PC-3 (cell line): Measurements from ENCODE around the gene REXO2. TPM values are rescaled to one million over a fixed set of nuclear protein-coding genes. Genes with fewer than 3 reads are reported as not detected.

Experiments
- ATAC-seq: fragments of 200-7000 bp; cut with Tn5 transposase; 2 replicates; pipeline ENCODE4 v1.9.1; 2020; ENCODE audit warnings: mild to moderate bottlenecking, moderate library complexity
- BruUV-seq: library from RNA; stranded (reverse); fragments of 400-500 nt; replicated peaks from 2 replicates; lab custom pipeline; 2021; lab: Mats Ljungman, UMichigan
- CTCF ChIA-PET: fragments of 300-600 bp; sonication (Branson Sonifier 250); formaldehyde crosslinking; loops from one replicate; lab custom pipeline; 2022; ENCODE audit warnings: antibody characterized with exemption; lab: Charles Lee
- POLR2A ChIA-PET: fragments of 300-600 bp; sonication (Branson Sonifier 250); formaldehyde crosslinking; loops from one replicate; lab custom pipeline; 2022; ENCODE audit warnings: antibody characterized with exemption; ENCODE audit not compliant: unreplicated experiment; lab: Charles Lee
- DNase-seq: peaks from one replicate; pipeline ENCODE4 v3.0.0-alpha.2; 2015
- H2AFZ ChIP-seq: fragments of 300-600 bp; sonication (generic); 2 replicates; pipeline ENCODE4 v1.6.0; 2016; ENCODE audit warnings: antibody characterized with exemption, low read length
- H3F3A ChIP-seq: fragments of 300-600 bp; sonication (generic); one replicate; pipeline ENCODE4 v1.6.0; 2017; ENCODE audit warnings: antibody characterized with exemption, low read length, control low read depth, mild to moderate bottlenecking; ENCODE audit not compliant: unreplicated experiment
- H3K27ac ChIP-seq: fragments of 300-600 bp; sonication (generic); 2 replicates; pipeline ENCODE4 v1.5.1; 2016; ENCODE audit warnings: mild to moderate bottlenecking, low read length
- H3K27me3 ChIP-seq: fragments of 300-600 bp; sonication (generic); 2 replicates; pipeline ENCODE4 v1.6.1; 2016; ENCODE audit warnings: low read length, mixed read lengths
- H3K36me3 ChIP-seq: fragments of 300-600 bp; sonication (generic); 2 replicates; pipeline ENCODE4 v1.6.1; 2016; ENCODE audit warnings: low read depth, mixed run types, low read length, mixed read lengths
- H3K4me1 ChIP-seq: fragments of 300-600 bp; sonication (generic); 2 replicates; pipeline ENCODE4 v1.5.1; 2016; ENCODE audit warnings: low read length; ENCODE audit not compliant: insufficient read depth
- H3K4me2 ChIP-seq: fragments of 300-600 bp; sonication (generic); 2 replicates; pipeline ENCODE4 v1.6.0; 2016; ENCODE audit warnings: low read length
- H3K4me3 ChIP-seq: fragments of 300-600 bp; sonication (generic); 2 replicates; pipeline ENCODE4 v1.5.1; 2016; ENCODE audit warnings: mild to moderate bottlenecking, low read length, mixed read lengths
- H3K79me2 ChIP-seq: fragments of 300-600 bp; sonication (generic); 2 replicates; pipeline ENCODE4 v1.6.1; 2017; ENCODE audit warnings: low read length, mixed read lengths
- H3K9ac ChIP-seq: fragments of 300-600 bp; sonication (generic); 2 replicates; pipeline ENCODE4 v1.6.0; 2016; ENCODE audit warnings: mild to moderate bottlenecking, low read length
- H3K9me2 ChIP-seq: fragments of 300-600 bp; sonication (generic); replicated peaks from 2 replicates; pipeline ENCODE4 v1.6.1; 2016; ENCODE audit warnings: mixed run types, low read length, mixed read lengths
- H3K9me3 ChIP-seq: fragments of 300-600 bp; sonication (generic); 2 replicates; pipeline ENCODE4 v1.6.1; 2016; ENCODE audit warnings: low read length, mixed read lengths
- H4K20me1 ChIP-seq: fragments of 300-600 bp; sonication (generic); 2 replicates; pipeline ENCODE4 v1.6.1; 2016; ENCODE audit warnings: low read length, mixed read lengths
- CTCF ChIP-seq: fragments of 300-600 bp; sonication (generic); conservative IDR thresholded peaks from 2 replicates; pipeline ENCODE4 v1.5.1; 2017; ENCODE audit warnings: antibody characterized with exemption, low read depth, mild to moderate bottlenecking, low read length
- EZH2 ChIP-seq: fragments of 300-600 bp; sonication (generic); IDR thresholded peaks from one replicate; pipeline ENCODE4 v1.6.1; 2017; ENCODE audit warnings: antibody characterized with exemption, mild to moderate bottlenecking, low read length; ENCODE audit not compliant: unreplicated experiment
- EZH2phosphoT487 ChIP-seq: fragments of 300-600 bp; sonication (generic); IDR thresholded peaks from 2 replicates; pipeline ENCODE4 v1.6.1; 2018; ENCODE audit warnings: mild to moderate bottlenecking, antibody characterized with exemption, low read length, borderline replicate concordance
- intact Hi-C: fragments of 100-400 bp; cut with micrococcal nuclease; formaldehyde crosslinking; loops from 2 replicates; pipeline ENCODE4 v1.9.0; 2023
- total RNA-seq: library from RNA; depleted of rRNA; stranded (reverse); fragments of >200 nt; gene quantifications from 2 replicates; pipeline ENCODE4 v1.2.3, GENCODE V29; 2014

The REXO2 gene
- total RNA-seq, 1 experiment from 2014 or later: 145 TPM

- H3K4me1 ChIP-seq: 0 out of 2 replicates have a peak, but pooled peaks cover 8% of the 10 kb centered on the region
- peaks cover 9% of the 10 kb centered on the region; the same call in 1 of the 2 replicates for H4K20me1 ChIP-seq
- H3K79me2 ChIP-seq: peaks cover 13% of the 10 kb centered on the region
- H3F3A ChIP-seq: no peaks in the 10 kb centered on the region
- no peaks in the 10 kb centered on the region for H3K27me3 ChIP-seq
- no peak for TF ChIP-seq EZH2phosphoT487
- no peak for TF ChIP-seq EZH2
- TF ChIP-seq CTCF: no peak
- H3K4me2 ChIP-seq: no peak overlapping the region
- POLR2A ChIA-PET: no interaction called here
- no peak overlapping the region for H2AFZ ChIP-seq
- H3K9me2 ChIP-seq: no peaks in the 10 kb centered on the region
- no peaks in the 10 kb centered on the region for H3K9me3 ChIP-seq
- no peak overlapping the region for H3K9ac ChIP-seq
- intact Hi-C loops: no loop called here
- no TSS peak for BruUV-seq
- ATAC-seq (no peak), DNase-seq (no peak)
- peaks cover 37% of the 10 kb centered on the region; the same call in 1 of the 2 replicates for H3K36me3 ChIP-seq
- no peak overlapping the region for H3K27ac ChIP-seq
- CTCF ChIA-PET: interaction anchor here (0.6 kb wide), 1 partner anchor 100 kb away, joined by 3 read pairs; no protein-coding TSS in a partner anchor
- H3K4me3 ChIP-seq: no peak overlapping the region
Measured at GRCh38 chr11:114449845-114450244, 10.6 kb downstream of the REXO2 start.

- no peaks in the 10 kb centered on the region for H3F3A ChIP-seq
- no peak overlapping the region for H2AFZ ChIP-seq
- H3K9me2 ChIP-seq: no peaks in the 10 kb centered on the region
- H3K27me3 ChIP-seq: no peaks in the 10 kb centered on the region
- H3K4me2 ChIP-seq: no peak overlapping the region
- TF ChIP-seq CTCF (no peak), EZH2phosphoT487 (no peak), EZH2 (no peak)
- H3K9ac ChIP-seq: no peak overlapping the region
- H4K20me1 ChIP-seq: peaks cover 9% of the 10 kb centered on the region; the same call in 1 of the 2 replicates
- ChIA-PET CTCF (no interaction called here), POLR2A (no interaction called here)
- H3K4me1 ChIP-seq: 0 out of 2 replicates have a peak, but pooled peaks cover 8% of the 10 kb centered on the region
- intact Hi-C loops: no loop called here
- ATAC-seq (no peak), DNase-seq (no peak)
- BruUV-seq: no TSS peak
- peaks cover 21% of the 10 kb centered on the region; the same call in 1 of the 2 replicates for H3K36me3 ChIP-seq
- H3K9me3 ChIP-seq: no peaks in the 10 kb centered on the region
- no peak overlapping the region for H3K4me3 ChIP-seq
- H3K79me2 ChIP-seq: no peaks in the 10 kb centered on the region
- no peak overlapping the region for H3K27ac ChIP-seq
Measured at GRCh38 chr11:114452399-114452798, 13.1 kb downstream of the REXO2 start.

GRCh38 chr11:114463999-114464398 is 24.7 kb downstream of the REXO2 start:
- Histone ChIP-seq H2AFZ (no peak overlapping the region), H3K4me1 (no peaks in the 10 kb centered on the region), H4K20me1 (no peaks in the 10 kb centered on the region), H3K27me3 (no peaks in the 10 kb centered on the region), H3K9ac (no peak overlapping the region), H3K9me2 (no peaks in the 10 kb centered on the region), H3K9me3 (no peaks in the 10 kb centered on the region), H3K27ac (no peak overlapping the region), H3K4me3 (no peak overlapping the region), H3K79me2 (no peaks in the 10 kb centered on the region), H3F3A (no peaks in the 10 kb centered on the region), H3K4me2 (no peak overlapping the region), H3K36me3 (no peaks in the 10 kb centered on the region)
- intact Hi-C loops: no loop called here
- POLR2A ChIA-PET: no interaction called here
- TF ChIP-seq EZH2 (no peak), EZH2phosphoT487 (no peak), CTCF (no peak)
- BruUV-seq: no TSS peak
- CTCF ChIA-PET: no interaction called here
- no peak for ATAC-seq
- DNase-seq: no peak
